ENCODE measurements around the gene MYMX. TPM values are rescaled to one million over a fixed set of nuclear protein-coding genes. Genes with fewer than 3 reads are reported as not detected.

MYMX gene
- total RNA-seq, 2 donors from 2014 or later: not detected

DNA sequence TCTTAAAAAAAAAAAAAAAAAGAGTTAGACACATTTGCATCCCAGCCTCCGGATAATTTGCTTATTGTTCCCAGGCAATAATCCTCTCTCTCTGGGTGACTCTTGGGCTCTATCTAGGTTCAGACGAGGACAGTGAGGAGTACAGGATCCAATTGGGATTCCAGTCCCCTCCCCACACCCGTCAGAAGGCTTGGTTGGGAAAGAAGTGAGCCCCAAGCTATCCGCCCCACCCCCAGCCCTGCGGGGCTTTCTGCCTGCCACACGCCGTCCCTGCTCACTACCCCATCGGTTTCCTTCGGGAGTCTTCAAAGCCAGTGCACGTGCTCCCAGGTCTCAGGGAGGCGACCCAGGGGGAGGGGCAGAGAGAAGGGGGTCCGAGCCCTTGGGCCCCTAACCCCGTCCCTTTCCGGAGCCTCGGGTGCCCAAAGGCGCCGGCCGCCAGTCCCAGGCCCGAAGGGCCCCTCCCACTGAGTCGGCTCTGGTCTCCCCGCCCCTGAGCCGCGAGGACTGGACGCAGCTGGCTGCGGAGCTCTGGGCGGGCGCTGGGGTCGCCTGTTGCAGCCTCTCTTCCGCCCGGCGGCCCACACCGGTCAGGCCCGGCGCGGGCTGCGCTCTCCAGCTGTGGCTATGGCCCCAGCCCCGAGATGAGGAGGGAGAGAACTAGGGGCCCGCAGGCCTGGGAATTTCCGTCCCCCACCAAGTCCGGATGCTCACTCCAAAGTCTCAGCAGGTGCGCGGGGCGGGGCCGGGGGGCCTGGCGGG lies 2.5 kb downstream of the MYMX start:
- Histone ChIP-seq H3K9me3 (no peaks in the 10 kb centered on the region), H3K27me3 (replicated peaks; ENCODE audit: insufficient read depth) (no peaks in the 10 kb centered on the region), H3K36me3 (no peaks in the 10 kb centered on the region), H3K4me1 (replicated peaks) (peaks cover 17% of the 10 kb centered on the region), H3K27ac (peak overlapping the region; percentile 35 to 70), H3K4me3 (peak overlapping the region; percentile 21 to 39)
- TF ChIP-seq, protein P1, sequence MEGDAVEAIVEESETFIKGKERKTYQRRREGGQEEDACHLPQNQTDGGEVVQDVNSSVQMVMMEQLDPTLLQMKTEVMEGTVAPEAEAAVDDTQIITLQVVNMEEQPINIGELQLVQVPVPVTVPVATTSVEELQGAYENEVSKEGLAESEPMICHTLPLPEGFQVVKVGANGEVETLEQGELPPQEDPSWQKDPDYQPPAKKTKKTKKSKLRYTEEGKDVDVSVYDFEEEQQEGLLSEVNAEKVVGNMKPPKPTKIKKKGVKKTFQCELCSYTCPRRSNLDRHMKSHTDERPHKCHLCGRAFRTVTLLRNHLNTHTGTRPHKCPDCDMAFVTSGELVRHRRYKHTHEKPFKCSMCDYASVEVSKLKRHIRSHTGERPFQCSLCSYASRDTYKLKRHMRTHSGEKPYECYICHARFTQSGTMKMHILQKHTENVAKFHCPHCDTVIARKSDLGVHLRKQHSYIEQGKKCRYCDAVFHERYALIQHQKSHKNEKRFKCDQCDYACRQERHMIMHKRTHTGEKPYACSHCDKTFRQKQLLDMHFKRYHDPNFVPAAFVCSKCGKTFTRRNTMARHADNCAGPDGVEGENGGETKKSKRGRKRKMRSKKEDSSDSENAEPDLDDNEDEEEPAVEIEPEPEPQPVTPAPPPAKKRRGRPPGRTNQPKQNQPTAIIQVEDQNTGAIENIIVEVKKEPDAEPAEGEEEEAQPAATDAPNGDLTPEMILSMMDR (IDR thresholded peaks at IDR 0.05): peak in 2 of 4 experiments; percentile 6 to 7
- peak; percentile 31 for TF ChIP-seq POLR2AphosphoS5 (IDR thresholded peaks at IDR 0.05)
- peak; percentile 56 for TF ChIP-seq POLR2A (IDR thresholded peaks at IDR 0.05)
- intact Hi-C loops (cut with DNase I): loop anchor here (2.0 kb wide), 1 partner anchor 18 kb away; no protein-coding TSS in a partner anchor
- peak; percentile 54 for DNase-seq (ENCODE audit: low spot score)
- WGBS: 8% methylated on average over 12 of the region's 45 CpGs

DNA sequence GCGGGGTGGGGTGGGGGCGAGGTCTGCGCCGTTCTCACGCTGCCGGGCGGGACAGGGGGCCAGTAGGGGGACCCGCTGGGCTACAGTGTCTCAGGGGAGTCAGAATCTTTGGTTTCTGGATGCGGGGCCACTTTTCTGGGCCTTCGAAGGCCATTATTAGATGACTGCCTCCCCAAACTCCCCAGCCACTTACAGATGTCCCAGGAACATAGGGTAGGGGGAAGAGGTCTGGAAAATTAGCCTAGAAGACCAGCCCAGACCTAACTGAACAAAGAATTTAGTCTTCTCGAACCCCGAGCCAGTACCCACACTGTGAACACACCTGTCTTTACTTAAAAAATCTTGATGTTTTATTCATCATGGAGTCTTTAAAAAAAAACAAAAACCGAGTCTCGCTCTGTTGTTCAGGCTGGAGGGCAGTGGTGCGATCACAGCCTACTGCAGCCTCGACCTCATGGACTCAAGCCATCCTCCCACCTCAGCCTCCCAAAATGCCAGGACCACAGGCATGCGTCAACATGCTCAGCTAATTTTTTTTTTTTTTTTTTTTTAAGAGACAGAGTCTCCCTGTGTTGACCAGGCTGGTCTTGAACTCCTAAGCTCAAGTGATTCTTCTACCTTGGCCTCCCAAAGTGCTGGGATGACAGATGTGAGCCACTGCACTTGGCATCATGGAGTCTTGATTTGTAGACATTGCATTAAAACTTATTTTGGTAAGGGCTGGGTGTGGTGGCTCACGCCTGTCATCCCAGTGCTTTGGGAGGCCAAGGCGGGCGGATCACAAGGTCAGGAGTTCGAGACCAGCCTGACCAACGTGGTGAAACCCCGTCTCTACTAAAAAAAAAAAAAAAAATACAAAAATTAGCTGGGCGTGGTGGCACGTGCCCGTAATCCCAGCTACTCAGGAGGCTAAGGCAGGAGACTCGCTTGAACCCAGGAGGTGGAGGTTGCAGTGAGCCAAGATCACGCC lies 3.4 kb downstream of the MYMX start:
- H3K4me3 ChIP-seq: peak overlapping the region; percentile 21 to 39
- peak overlapping the region; percentile 78 to 89 for H3K27ac ChIP-seq

DNA sequence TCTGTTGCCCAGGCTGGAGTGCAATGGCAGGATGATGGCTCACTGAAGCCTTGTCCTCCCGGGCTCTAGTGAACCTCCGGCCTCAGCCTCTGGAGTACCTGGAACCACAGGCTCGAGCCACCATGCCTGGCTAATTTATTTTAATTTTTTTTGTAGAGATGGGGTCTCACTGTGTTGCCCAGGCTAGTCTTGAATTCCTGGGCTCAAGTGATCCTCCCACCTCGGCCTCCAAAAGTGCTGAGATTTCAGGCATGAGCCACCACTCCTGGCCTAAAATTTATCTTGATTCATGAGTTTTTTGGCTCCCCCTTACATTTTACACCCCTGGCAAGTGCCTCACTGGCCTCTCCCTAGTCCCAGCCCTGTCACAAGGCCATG lies 4.2 kb downstream of the MYMX start:
- Histone ChIP-seq H3K9me3 (no peaks in the 10 kb centered on the region), H3K4me1 (replicated peaks) (peaks cover 17% of the 10 kb centered on the region), H3K36me3 (no peaks in the 10 kb centered on the region), H3K4me3 (no peak overlapping the region), H3K27ac (peak overlapping the region; percentile 78 to 89), H3K27me3 (replicated peaks; ENCODE audit: insufficient read depth) (no peaks in the 10 kb centered on the region)
- no peak for DNase-seq (ENCODE audit: low spot score)
- WGBS: 87% methylated on average over 4 of the region's 4 CpGs
- intact Hi-C loops (cut with DNase I): no loop called here
- TF ChIP-seq POLR2A (IDR thresholded peaks at IDR 0.05): no peak
- no peak for TF ChIP-seq POLR2AphosphoS5 (IDR thresholded peaks at IDR 0.05)
- TF ChIP-seq, protein P1 (IDR thresholded peaks at IDR 0.05): no peak

More for the DNA sequence above, 3.4 kb downstream of the MYMX start:
- DNase-seq (ENCODE audit: low spot score): no peak
- WGBS: 65% methylated on average over 27 of the region's 28 CpGs
- TF ChIP-seq POLR2A (IDR thresholded peaks at IDR 0.05) (no peak), POLR2AphosphoS5 (IDR thresholded peaks at IDR 0.05) (no peak)
- TF ChIP-seq, protein P1 (IDR thresholded peaks at IDR 0.05): no peak
- H3K27me3 ChIP-seq (replicated peaks; ENCODE audit: insufficient read depth): no peaks in the 10 kb centered on the region
- no peaks in the 10 kb centered on the region for H3K9me3 ChIP-seq
- peaks cover 17% of the 10 kb centered on the region for H3K4me1 ChIP-seq (replicated peaks)
- no peaks in the 10 kb centered on the region for H3K36me3 ChIP-seq
- intact Hi-C loops (cut with DNase I): loop anchor here (2.0 kb wide), 1 partner anchor 17 kb away; no protein-coding TSS in a partner anchor

DNA sequence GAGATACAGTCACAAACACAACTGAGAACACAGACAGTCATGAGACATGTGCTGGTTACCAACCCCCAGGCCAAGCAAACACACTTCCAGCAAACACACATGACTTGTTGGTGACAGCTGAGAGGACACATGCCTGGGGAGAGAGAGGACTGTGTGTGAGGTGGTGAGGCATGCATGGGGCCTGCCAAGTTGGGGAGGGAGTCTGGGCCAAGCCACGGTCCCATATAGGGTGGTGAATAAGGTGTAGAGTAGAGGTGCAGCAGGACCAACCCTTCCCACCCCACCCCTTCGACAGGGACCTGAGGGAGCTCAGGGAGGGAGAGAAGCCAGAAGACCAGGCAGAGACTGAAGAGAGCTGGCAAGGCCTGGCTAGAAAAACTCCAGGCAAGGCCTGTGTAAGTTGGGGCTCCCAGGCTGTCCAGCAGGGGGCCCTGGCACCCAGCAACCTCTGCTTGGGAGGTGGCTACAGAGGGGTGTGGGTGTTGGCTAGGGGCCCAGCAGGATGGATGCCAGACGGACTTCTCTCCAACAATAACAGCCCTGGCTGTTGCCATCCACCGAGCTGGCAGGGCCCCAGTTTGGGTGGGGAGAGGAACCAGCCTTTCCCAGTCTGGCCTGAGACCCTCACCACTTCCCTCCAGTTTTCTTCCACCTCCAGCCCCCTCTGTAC lies 4.7 kb downstream of the MYMX start:
- H3K27me3 ChIP-seq (replicated peaks; ENCODE audit: insufficient read depth): no peaks in the 10 kb centered on the region
- H3K9me3 ChIP-seq: no peaks in the 10 kb centered on the region
- peaks cover 17% of the 10 kb centered on the region for H3K4me1 ChIP-seq (replicated peaks)
- 23% methylated on average over 4 of the region's 4 CpGs for WGBS
- peak overlapping the region; percentile 78 to 89 for H3K27ac ChIP-seq
- DNase-seq (ENCODE audit: low spot score): peak; percentile 88
- no peak overlapping the region for H3K4me3 ChIP-seq
- no peaks in the 10 kb centered on the region for H3K36me3 ChIP-seq
- TF ChIP-seq POLR2AphosphoS5 (IDR thresholded peaks at IDR 0.05) (peak; percentile 88), POLR2A (IDR thresholded peaks at IDR 0.05) (no peak)
- TF ChIP-seq, protein P1 (IDR thresholded peaks at IDR 0.05): peak; percentile 39 to 92 (median 72)
- intact Hi-C loops (cut with DNase I): no loop called here
